KOPT-K1 (cell line): ENCODE data around the gene ZNRD2.
A peak's percentile ranks its signal among the peaks of the same experiment; 100 is the strongest.

Source experiments
- H3K27ac ChIP-seq: fragments of 200-600 bp; sonication (generic); 2 replicates; pipeline ENCODE4 v1.5.1; 2016; ENCODE audit warnings: antibody characterized with exemption, mild to moderate bottlenecking, low read depth, low read length; ENCODE audit not compliant: poor library complexity, severe bottlenecking
- H3K36me3 ChIP-seq: fragments of 200-600 bp; sonication (generic); 2 replicates; pipeline ENCODE4 v1.5.1; 2017; ENCODE audit warnings: antibody characterized with exemption, mild to moderate bottlenecking, low read length, moderate library complexity; ENCODE audit not compliant: insufficient read depth
- H3K9me3 ChIP-seq: fragments of 200-600 bp; sonication (generic); 2 replicates; pipeline ENCODE4 v1.5.1; 2017; ENCODE audit warnings: antibody characterized with exemption, low read length, mild to moderate bottlenecking; ENCODE audit not compliant: insufficient read depth, poor library complexity, severe bottlenecking

ZNRD2 gene

GRCh38 chr11:65546217-65546958 is 23.9 kb upstream of the ZNRD2 start:
- no peaks in the 10 kb centered on the region for H3K9me3 ChIP-seq
- peak overlapping the region; percentile 58 for H3K27ac ChIP-seq
- no peaks in the 10 kb centered on the region for H3K36me3 ChIP-seq

GRCh38 chr11:65547446-65548125 is 22.7 kb upstream of the ZNRD2 start:
- Histone ChIP-seq H3K36me3 (no peaks in the 10 kb centered on the region), H3K9me3 (no peaks in the 10 kb centered on the region), H3K27ac (peak overlapping the region; percentile 58)

- Histone ChIP-seq H3K27ac (peak overlapping the region; percentile 58), H3K36me3 (no peaks in the 10 kb centered on the region), H3K9me3 (no peaks in the 10 kb centered on the region)
Observed at GRCh38 chr11:65548395-65548794, 21.9 kb upstream of the ZNRD2 start.

DNA sequence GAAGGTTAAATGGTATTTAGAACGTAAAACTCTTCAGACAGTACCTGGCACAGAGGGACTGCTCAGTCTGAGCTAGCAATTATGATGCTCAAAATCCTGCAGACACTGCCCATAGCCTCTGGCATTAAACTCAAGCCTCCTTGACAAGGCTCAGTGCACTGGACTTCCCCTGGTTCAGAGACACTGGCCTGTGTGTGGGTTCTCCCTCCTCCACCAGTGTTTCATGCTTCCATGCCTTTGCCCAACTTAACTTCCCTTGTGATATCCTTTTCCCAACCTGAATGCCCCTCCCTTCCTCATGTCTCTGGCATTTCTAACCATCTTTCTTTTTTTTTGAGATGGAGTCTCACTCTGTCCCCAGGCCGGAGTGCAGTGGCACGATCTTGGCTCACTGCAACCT is 21.2 kb upstream of the ZNRD2 start:
- Histone ChIP-seq H3K9me3 (no peaks in the 10 kb centered on the region), H3K36me3 (no peaks in the 10 kb centered on the region), H3K27ac (peak overlapping the region; percentile 58)

DNA sequence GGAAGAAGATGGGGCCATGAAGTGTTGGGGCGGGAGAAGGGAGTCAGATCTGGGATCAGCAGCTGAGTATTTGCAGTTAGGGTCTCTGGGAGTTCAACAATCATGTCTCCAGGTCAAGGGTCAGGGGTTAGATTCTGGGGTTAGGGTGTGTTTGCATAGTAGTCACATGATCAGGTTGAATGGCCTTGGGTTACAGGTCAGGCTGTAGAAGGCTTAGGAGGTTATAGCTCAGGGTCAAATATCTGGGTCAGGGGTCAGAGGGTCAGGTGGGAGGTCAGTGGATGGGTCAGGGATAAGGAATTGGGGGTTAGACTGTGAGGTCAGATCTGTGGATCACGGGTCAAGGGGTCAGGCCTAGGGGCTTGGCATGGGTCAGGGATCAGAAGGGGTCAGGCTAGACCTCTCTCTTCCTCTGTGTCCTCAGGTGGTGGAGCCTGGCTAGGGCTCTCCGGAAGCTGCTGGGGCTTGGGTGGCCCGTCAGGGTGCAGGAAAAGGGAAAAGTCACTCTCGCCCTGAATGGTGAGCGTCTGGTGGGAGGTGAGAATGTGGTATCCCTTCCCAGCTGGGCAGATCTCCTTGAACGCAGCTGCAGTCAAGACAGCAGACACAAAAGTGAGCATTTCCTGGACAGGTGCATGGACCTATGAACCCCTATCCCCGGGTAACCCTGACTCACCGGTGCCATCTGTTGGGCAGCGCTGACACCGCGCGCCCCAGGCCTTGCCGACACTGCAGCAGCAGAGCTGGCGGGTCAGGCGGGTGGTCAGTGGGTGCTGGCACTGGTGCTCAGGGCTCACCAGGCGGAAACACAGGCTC is 18.5 kb upstream of the ZNRD2 start:
- Histone ChIP-seq H3K27ac (peak overlapping the region; percentile 59), H3K36me3 (no peaks in the 10 kb centered on the region), H3K9me3 (no peaks in the 10 kb centered on the region)

GRCh38 chr11:65552388-65552951 is 17.8 kb upstream of the ZNRD2 start:
- no peaks in the 10 kb centered on the region for H3K36me3 ChIP-seq
- H3K27ac ChIP-seq, result peak overlapping the region; percentile 59
- no peaks in the 10 kb centered on the region for H3K9me3 ChIP-seq

DNA sequence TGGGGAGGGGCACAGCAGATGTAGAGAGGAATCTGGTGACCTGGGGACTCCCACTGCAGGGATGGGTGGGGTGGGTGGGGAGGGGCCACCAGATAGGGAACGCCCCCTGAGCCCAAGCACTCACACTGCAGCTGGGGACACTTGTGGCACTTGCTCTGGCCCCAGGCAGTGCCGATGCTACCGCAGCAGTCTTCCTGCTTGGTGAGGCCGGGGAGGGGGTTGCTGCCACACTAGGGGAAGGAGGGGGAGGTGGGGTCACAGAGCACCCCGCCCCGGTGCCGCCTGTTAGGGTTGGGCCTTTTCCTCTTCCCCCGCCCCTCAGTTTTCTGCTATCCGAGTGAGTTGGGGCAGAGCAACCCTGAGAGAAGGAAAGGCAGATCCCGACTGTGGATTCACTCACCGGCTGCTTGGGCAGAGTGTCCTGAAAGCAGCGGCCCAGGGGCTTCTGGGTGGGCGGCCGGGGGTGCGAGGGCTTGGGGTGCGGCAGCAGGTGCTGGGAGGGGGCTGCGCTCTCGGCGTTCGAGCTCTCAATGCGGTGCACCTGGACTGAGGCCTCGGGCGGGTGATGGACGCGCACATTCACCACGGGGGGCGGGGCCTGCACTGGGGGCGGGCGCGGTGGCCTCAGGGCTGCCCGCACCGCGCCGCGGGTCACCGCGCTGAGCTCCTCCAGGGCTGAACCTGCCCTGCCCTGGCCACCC is 16.8 kb upstream of the ZNRD2 start:
- Histone ChIP-seq H3K27ac (peak overlapping the region; percentile 67), H3K9me3 (no peaks in the 10 kb centered on the region), H3K36me3 (no peaks in the 10 kb centered on the region)

GRCh38 chr11:65554057-65554818 is 16.0 kb upstream of the ZNRD2 start:
- Histone ChIP-seq H3K36me3 (no peaks in the 10 kb centered on the region), H3K9me3 (no peaks in the 10 kb centered on the region), H3K27ac (peak overlapping the region; percentile 67)

DNA sequence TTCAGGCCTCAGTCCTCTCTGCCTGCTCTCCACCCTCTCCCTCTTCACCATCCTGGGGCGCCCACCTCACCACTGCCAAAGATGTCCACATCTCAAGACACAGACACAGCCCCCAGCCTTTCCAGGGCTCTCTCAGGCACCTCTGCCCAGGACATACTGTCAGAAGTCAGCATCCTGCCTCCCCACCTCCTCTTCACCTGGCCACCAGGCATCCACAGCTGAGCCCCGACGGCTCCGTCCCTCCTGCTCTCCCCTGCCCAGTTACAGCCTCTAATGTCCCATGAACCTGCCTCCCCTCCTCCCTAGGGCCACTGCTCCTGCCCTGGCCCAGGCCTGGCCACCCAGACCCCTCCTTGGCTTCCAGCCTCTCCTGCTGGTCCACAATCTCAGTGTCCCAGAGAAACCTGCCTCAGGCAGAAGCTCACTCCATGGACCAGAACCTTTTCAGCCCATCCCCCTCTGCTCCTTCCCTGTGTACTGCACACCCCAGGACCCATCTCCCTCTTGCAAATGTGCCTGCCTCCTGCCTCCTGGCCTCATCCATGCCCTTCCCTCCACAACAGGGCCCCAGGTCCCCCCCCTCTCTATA is 15.3 kb upstream of the ZNRD2 start:
- Histone ChIP-seq H3K36me3 (no peaks in the 10 kb centered on the region), H3K27ac (peak overlapping the region; percentile 67), H3K9me3 (no peaks in the 10 kb centered on the region)

- Histone ChIP-seq H3K27ac (no peak overlapping the region), H3K36me3 (no peaks in the 10 kb centered on the region), H3K9me3 (no peaks in the 10 kb centered on the region)
Observed at GRCh38 chr11:65555693-65556231, 14.5 kb upstream of the ZNRD2 start.

GRCh38 chr11:65556470-65557279 is 13.6 kb upstream of the ZNRD2 start:
- Histone ChIP-seq H3K9me3 (no peaks in the 10 kb centered on the region), H3K27ac (no peak overlapping the region), H3K36me3 (no peaks in the 10 kb centered on the region)

DNA sequence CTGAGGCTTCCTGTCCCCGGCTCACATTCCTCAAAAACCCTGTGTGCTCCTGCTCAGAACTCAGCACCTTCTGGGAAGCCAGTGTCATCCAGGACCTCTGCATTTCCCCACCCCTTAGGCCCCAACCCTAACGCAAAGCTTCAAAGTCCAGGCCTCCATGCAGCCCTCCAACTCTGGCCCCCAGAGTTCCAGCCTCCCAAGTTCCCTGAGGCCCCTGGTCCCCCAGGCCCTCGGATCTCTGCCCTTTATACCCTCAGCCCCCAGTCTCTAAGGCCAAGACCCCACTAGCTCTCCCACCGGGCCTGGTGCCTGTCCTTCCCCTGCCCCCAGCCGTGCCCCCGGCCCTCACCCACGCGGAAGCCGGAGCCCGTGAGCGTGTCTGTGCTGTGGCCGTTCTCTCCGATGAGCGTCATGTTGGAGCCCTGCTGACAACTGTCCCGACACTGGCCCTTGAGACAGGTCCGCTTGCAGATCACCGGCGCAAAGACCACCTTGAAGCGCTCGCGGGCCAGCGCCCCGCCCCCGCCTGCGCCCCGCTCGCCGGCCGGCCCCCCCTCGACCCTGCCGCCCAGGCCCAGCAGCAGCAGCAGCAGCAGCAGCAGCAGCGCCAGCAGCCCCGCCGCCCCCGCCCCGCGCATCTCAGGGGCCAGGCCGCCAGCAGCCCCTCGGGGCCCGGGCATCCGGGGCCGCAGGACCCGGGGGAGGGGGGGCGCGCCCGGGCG is 12.8 kb upstream of the ZNRD2 start:
- no peak overlapping the region for H3K27ac ChIP-seq
- H3K36me3 ChIP-seq, result no peaks in the 10 kb centered on the region
- no peaks in the 10 kb centered on the region for H3K9me3 ChIP-seq
